PFSK-1 (cell line): ENCODE results near the gene USB1.

Experiments used
- FOXP2 ChIP-seq: optimal IDR thresholded peaks from 2 replicates; pipeline ENCODE3; 2011; ENCODE audit warnings: borderline replicate concordance, control low read depth, inconsistent platforms; ENCODE audit not compliant: insufficient read depth; ENCODE audit errors: extremely low read length, extremely low read depth
- POLR2AphosphoS5 ChIP-seq: IDR thresholded peaks from 2 replicates; pipeline ENCODE4 v1.6.1; 2012; ENCODE audit warnings: low read depth, mild to moderate bottlenecking, control low read depth, low read length, moderate library complexity
- SIN3A ChIP-seq: IDR thresholded peaks from 2 replicates; pipeline ENCODE4 v1.6.1; 2012; ENCODE audit warnings: mild to moderate bottlenecking, low read length, moderate library complexity, borderline replicate concordance; ENCODE audit not compliant: insufficient read depth
- TAF1 ChIP-seq: IDR thresholded peaks from 2 replicates; pipeline ENCODE4 v1.6.1; 2012; ENCODE audit warnings: low read length, control low read depth, borderline replicate concordance; ENCODE audit not compliant: insufficient read depth
- TF ChIP-seq, protein P1 (sequence below), 2 experiments: IDR thresholded peaks; 2 replicates each; pipeline versions ENCODE4 v1.6.1 to v1.8.0; 2011 to 2012; ENCODE audit warnings: low read depth in 2 of 2, low read length in 2 of 2, control low read depth in 1 of 2, inconsistent platforms in 1 of 2, mild to moderate bottlenecking in 1 of 2, moderate library complexity in 1 of 2; ENCODE audit not compliant: insufficient read depth in 1 of 2

Gene USB1

DNA sequence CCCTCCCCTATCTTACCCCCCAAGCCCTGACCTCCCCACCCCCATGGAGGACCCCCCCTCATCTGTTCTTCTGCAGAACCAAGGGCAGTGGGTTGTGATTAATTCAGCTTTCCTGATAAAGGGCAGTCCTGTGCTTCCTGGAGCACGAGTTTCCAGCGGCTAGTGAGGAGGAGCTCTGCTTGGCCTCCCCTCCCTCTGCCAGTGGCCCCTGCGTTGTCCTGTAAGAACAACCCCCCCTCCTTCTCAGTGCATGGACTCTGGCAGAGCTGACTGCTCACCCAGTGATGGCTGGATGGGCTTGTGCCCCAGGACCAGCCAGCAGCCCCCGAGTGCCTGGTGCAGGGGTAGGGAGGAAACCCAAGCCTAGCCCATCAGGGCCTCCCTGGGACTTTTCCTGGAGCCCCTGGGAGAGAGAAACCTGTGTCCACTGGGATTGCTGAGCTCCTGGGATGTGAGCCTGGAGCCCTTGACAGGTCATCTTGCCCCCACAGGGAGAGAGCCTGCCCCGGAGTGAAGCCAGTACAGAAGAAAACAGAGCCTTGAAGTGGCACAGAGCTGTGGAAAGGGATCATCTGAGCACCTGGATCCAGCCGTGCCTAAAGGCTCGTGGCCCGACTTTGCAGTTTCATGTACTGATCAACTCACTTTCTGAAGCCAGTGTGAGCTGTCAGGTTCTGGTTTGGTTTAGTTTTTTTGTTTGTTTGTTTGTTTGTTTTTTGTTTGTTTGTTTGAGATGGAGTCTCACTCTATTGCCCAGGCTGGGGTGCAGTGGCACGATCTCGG is 50.8 kb downstream of the USB1 start:
- no peak for TF ChIP-seq SIN3A
- TF ChIP-seq, protein P1, sequence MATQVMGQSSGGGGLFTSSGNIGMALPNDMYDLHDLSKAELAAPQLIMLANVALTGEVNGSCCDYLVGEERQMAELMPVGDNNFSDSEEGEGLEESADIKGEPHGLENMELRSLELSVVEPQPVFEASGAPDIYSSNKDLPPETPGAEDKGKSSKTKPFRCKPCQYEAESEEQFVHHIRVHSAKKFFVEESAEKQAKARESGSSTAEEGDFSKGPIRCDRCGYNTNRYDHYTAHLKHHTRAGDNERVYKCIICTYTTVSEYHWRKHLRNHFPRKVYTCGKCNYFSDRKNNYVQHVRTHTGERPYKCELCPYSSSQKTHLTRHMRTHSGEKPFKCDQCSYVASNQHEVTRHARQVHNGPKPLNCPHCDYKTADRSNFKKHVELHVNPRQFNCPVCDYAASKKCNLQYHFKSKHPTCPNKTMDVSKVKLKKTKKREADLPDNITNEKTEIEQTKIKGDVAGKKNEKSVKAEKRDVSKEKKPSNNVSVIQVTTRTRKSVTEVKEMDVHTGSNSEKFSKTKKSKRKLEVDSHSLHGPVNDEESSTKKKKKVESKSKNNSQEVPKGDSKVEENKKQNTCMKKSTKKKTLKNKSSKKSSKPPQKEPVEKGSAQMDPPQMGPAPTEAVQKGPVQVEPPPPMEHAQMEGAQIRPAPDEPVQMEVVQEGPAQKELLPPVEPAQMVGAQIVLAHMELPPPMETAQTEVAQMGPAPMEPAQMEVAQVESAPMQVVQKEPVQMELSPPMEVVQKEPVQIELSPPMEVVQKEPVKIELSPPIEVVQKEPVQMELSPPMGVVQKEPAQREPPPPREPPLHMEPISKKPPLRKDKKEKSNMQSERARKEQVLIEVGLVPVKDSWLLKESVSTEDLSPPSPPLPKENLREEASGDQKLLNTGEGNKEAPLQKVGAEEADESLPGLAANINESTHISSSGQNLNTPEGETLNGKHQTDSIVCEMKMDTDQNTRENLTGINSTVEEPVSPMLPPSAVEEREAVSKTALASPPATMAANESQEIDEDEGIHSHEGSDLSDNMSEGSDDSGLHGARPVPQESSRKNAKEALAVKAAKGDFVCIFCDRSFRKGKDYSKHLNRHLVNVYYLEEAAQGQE (IDR thresholded peaks at IDR 0.05; ENCODE audit: insufficient read depth in 1 of 2, low read depth in 2 of 2, low read length in 2 of 2): no peak
- no peak for TF ChIP-seq FOXP2
- TF ChIP-seq TAF1: no peak
- no peak for TF ChIP-seq POLR2AphosphoS5

DNA sequence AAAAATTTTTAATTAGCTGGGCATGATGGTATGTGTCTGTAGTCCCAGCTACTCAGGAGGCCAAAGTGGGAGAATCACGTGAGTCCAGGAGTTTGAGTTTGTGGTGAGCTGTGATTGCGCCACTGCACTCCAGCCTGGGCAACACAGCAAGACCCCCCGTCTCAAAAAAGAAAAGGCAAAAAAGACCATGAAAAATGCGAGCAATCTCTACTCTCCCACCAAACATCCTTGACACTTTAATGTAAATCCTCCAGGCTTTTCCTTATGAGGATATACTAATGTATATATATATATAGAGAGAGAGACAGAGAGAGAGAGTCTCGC is 52.4 kb downstream of the USB1 start:
- TF ChIP-seq SIN3A (no peak), POLR2AphosphoS5 (no peak), FOXP2 (no peak), TAF1 (no peak)
- TF ChIP-seq, protein P1 (IDR thresholded peaks at IDR 0.05; ENCODE audit: insufficient read depth in 1 of 2, low read depth in 2 of 2, low read length in 2 of 2): no peak

DNA sequence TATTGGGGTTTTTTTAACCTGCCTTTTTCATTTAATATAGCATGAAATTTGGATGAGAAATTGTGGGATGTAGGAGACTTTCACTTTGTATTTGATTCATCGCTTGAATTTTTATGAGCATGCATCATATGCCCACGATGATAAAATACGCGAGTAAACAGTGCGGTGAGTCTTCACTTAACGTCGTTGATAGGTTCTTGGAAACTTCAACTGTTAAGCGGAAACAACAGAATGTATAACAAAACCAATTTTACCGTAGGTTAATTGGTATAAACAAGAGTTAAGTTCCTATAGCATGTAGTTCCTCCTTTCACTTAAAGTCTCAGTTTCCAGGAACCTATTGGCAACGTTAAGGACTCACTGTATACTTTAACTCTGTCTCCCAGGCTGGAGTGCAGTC is 53.1 kb downstream of the USB1 start:
- TF ChIP-seq, protein P1 (IDR thresholded peaks at IDR 0.05; ENCODE audit: insufficient read depth in 1 of 2, low read depth in 2 of 2, low read length in 2 of 2): no peak
- TF ChIP-seq SIN3A (no peak), POLR2AphosphoS5 (no peak), FOXP2 (no peak)

DNA sequence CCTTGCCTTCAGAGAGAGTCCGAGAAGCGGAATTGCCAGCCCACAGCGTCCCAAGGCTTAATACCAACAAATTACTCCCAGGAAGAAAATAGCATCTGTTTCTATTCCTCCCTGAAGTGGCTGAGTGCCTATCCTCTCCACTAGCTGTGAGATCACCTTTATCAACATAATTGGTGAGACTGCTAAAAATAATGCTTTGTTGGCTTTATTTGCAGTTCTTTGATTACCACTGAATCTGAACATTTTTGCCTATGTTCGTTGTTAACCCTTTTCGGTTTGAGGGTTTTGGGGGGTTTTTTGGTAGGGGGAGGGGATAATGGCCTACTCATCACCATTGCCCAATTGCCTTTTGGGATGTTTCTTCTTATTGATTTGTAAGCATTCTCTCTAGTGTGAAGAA is 55.4 kb downstream of the USB1 start:
- no peak for TF ChIP-seq SIN3A
- TF ChIP-seq POLR2AphosphoS5: no peak
- no peak for TF ChIP-seq TAF1
- TF ChIP-seq, protein P1 (IDR thresholded peaks at IDR 0.05; ENCODE audit: insufficient read depth in 1 of 2, low read depth in 2 of 2, low read length in 2 of 2): no peak
- TF ChIP-seq FOXP2: no peak
